ENCODE measurements around the gene TNNI3. TPM values are rescaled to one million over a fixed set of nuclear protein-coding genes. Genes with fewer than 3 reads are reported as not detected.

TNNI3 gene
- total RNA-seq, 1 donor from 2014 or later = not detected

DNA sequence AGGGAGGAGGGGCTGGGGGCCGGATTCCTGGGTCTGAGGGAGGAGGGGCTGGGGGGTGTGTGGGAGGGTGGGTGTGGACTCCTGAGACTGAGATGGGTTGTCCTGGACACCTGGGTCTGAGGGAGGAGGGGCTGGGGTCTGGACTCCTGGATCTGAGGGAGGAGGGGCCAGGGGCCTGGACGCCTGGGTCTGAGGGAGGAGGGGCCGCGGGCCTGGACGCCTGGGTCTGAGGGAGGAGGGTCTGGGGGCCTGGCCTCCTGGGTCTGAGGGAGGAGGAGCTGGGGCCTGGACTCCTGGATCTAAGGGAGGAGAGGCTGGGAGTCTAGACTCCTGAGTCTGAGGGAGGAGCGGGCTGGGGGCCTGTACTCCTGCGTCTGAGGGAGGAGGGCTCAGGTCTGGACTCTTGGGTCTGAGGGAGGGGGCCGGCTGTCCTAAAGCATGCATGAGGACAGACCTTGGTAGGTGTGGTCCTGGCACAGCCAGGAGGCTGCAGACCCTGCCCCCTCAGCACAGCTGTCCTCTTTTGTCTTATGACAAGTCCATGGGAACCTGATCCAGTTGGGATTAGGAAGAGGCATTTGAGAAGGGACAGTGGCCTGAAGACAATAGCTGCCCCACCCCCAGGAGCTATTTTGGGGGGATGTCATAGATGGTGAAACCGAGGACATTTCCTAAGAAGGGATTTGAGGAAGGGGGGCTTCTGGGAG is 9.8 kb downstream of the TNNI3 start:
- no peak for DNase-seq (ENCODE audit: low read depth, low spot score)

DNA sequence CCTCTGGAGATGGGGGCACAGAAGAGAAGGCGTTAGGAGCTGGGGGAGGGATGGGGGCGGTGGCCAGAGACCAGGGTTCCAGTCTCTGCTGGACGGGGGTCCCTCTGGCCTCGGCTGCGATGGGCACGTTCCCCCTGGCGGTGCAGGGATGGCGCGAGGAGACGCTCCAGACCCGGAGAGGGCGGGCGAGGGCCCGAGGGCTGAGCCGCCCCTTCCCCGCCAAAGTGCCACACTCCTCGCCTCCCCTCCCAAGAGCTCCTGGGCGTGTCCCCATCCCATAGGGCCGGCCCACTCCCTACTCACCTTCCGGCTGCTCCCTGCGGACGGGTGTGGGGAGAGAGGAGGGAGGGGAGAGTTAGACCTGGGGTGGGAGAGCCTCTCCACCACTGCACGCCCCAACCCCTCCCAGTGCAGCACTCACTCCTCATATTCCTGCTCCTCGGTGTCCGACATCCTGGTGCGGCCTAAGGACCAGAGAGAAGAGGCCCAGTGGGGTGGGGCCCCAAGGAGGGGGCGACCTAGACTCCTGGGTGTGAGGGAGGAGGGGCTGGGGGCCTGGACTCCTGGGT is 10.7 kb downstream of the TNNI3 start:
- DNase-seq (ENCODE audit: low read depth, low spot score) = no peak

DNA sequence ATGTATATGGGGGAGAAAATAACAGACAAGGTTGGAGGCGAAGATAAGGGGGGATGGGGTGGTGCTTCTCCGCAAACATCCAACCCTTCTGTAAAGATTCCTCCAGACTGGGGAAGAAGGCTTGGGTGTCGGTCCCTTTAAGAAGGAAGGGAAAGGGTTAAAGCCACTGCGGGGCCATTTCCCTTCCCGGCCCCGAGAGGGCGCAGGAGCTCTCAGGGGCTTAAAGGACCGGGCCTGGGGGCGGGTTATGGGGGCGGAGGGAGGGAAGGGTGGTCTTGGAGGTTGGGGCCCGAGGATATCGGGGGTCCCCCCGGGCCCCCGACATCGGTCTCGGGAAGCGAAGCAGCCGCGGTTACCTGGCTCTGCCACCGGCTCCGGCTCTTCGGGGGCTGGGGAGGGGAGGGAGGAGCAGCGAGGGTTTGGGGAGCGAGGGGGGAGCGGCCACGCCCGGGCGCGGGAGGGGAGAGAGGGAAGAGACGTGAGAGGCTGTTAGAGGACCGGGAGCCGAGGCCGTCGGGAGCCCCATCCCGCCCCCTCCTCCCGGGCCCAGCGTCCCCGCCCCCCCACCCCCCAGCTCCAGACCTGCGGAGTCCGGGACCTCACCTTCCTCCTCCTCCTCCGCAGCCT is 11.3 kb downstream of the TNNI3 start:
- no peak for DNase-seq (ENCODE audit: low read depth, low spot score)

DNA sequence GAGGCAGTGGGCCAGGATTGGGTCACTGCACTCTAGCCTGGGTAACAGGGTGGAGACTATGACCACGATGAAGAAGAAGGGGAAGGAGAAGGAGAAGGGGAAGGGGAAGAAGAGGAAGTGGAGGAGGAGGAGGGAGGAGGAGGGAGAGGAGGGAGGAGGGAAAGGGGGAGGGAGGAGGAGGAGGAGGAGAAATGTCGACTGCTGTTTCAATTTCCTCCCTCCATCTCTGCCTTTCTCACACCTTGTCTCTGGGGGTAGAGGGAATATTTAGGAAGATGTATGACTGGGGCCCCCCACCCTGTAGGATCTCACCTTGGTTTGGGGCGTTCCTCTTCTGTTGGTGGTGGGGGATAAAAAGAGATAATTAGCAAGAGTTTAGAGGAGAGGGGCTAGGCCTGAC is 12.3 kb downstream of the TNNI3 start:
- DNase-seq (ENCODE audit: low read depth, low spot score) = no peak

- DNase-seq (ENCODE audit: low read depth, low spot score) = no peak
These were observed 15.8 kb downstream of the TNNI3 start for GRCh38 chr19:55141696-55142095.

DNA sequence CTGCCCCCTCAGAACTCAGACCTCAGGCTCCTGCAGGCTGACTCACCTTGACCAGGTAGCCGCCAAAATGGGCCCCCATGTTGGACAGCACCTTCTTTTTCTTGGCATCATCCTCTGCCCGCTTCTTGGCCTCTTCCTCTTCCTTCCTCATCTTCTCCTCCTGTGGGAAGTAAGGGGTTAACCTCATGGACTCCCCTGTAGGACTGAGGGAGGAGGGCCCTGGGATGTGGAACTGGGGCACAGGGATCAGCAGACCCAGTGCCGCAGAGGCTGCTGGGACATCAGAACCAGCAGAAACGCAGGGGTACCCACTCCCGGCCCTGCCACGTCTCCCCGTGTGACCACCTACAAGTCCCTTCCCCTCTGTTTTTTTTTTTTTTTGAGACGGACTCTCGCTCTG is 19.6 kb downstream of the TNNI3 start:
- no peak for DNase-seq (ENCODE audit: low read depth, low spot score)

DNA sequence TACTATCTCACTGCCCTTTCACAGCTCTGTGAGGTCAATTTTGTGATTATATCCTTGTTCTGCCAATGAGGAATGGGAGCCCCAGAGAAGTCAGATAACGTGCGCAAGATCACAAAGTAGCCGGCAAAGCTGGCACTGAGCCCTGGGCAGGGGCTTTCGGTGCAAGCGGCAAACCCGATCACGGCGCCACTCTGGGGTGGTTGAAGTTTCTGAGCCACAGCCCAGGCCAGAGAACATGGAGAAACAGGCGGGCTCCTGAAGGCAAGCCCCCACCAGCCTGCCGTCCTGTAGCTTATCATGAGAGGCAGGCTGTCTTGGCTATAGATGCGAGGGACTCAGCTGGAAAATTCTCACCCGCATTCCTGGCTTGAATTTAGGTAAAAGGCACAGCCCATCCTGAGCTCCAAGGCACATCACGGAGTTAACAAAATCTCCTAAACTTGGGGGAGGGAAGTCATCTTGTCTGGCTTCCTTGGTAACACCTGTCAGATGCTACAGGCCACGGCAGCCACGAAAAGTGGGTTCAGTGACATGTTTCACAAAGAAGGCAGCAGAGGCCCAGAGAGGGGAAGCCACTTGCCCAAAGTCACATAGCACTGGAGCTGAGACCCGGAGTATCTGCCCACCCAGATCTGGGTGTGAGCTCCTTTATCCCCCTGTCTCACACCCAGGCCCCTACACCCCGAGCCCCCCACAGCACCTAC is 21.0 kb downstream of the TNNI3 start:
- DNase-seq (ENCODE audit: low read depth, low spot score) = no peak

DNA sequence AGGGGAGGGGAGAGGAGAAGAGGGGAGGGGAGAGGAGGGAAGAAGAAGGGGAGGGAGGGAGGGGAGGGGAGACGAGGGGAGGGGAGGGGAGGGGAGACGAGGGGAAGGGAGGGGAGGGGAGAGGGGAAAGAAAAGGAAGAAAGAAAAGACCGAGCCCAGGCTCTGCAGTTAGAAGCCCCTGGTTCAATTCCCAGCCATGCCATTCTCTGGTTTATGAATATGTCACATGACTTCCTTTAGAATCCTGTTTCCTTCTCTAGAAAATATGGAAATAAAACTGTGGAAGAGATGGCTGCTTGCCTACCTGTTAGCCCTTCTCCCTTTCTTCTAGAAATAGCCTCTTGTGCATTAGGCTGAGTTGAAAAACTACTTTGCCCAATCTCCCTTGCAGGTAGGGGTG is 22.8 kb downstream of the TNNI3 start:
- DNase-seq (ENCODE audit: low read depth, low spot score) = no peak

GRCh38 chr19:55133639-55134444 is 23.7 kb downstream of the TNNI3 start:
- DNase-seq (ENCODE audit: low read depth, low spot score) = no peak

- no peak for DNase-seq (ENCODE audit: low read depth, low spot score)
These were observed 24.9 kb downstream of the TNNI3 start for GRCh38 chr19:55132453-55133129.

DNA sequence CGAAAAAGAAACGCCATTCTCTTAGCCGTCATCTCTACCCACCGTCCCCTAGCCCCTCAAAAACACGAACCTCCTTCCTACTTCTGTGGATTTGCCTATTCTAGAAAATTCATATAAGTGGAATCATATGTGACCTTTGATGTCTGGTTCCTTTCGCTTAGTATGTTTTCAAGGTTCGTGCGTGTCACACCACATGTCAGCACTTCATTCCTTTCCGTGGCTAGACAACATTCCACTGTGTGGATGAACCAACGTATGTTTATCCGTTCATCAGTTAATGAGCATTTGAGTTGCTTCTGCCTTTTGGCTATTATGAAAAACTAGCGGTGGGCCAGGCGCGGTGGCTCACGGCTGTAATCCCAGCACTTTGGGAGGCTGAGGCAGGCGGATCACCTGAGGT is 26.1 kb downstream of the TNNI3 start:
- DNase-seq (ENCODE audit: low read depth, low spot score) = no peak

DNA sequence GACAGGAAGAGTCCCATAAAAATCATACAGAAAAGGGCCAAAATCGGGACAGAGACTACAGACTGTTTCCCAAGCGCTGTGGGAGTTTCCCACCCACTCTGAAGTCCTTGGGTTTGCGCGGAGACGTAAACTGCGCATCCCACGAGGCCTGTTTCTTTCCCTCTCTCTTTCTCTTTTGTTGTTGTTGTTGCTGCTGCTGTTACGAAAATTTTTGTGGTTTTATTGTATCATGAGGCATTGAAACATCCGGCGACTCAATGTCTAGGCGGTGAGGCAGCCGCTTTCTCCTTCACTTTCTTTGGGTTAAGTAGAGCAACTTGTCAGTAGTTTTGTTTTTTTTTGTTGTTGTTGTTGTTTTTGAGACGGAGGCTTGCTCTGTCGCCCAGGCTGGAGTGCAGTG is 38.5 kb downstream of the TNNI3 start:
- DNase-seq (ENCODE audit: low read depth, low spot score) = no peak

- DNase-seq (ENCODE audit: low read depth, low spot score) = no peak
These were observed 39.0 kb downstream of the TNNI3 start for GRCh38 chr19:55118401-55118991.

GRCh38 chr19:55117663-55118391 is 39.7 kb downstream of the TNNI3 start:
- DNase-seq (ENCODE audit: low read depth, low spot score) = peak; percentile 97

- DNase-seq (ENCODE audit: low read depth, low spot score) = no peak
These were observed 40.5 kb downstream of the TNNI3 start, which contains the start of gene PPP1R12C for GRCh38 chr19:55116859-55117662. Gene PPP1R12C, minus strand, starts transcription at chr19:55117637. Its CDS starts 94 bp downstream, at chr19:55117543.

DNA sequence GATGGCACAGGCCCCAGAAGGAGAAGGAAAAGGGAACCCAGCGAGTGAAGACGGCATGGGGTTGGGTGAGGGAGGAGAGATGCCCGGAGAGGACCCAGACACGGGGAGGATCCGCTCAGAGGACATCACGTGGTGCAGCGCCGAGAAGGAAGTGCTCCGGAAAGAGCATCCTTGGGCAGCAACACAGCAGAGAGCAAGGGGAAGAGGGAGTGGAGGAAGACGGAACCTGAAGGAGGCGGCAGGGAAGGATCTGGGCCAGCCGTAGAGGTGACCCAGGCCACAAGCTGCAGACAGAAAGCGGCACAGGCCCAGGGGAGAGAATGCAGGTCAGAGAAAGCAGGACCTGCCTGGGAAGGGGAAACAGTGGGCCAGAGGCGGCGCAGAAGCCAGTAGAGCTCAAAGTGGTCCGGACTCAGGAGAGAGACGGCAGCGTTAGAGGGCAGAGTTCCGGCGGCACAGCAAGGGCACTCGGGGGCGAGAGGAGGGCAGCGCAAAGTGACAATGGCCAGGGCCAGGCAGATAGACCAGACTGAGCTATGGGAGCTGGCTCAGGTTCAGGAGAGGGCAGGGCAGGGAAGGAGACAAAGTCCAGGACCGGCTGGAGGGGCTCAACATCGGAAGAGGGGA is 41.2 kb downstream of the TNNI3 start:
- no peak for DNase-seq (ENCODE audit: low read depth, low spot score)

DNA sequence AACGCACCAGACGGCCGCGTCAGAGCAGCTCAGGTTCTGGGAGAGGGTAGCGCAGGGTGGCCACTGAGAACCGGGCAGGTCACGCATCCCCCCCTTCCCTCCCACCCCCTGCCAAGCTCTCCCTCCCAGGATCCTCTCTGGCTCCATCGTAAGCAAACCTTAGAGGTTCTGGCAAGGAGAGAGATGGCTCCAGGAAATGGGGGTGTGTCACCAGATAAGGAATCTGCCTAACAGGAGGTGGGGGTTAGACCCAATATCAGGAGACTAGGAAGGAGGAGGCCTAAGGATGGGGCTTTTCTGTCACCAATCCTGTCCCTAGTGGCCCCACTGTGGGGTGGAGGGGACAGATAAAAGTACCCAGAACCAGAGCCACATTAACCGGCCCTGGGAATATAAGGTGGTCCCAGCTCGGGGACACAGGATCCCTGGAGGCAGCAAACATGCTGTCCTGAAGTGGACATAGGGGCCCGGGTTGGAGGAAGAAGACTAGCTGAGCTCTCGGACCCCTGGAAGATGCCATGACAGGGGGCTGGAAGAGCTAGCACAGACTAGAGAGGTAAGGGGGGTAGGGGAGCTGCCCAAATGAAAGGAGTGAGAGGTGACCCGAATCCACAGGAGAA is 42.0 kb downstream of the TNNI3 start:
- DNase-seq (ENCODE audit: low read depth, low spot score) = no peak

DNA sequence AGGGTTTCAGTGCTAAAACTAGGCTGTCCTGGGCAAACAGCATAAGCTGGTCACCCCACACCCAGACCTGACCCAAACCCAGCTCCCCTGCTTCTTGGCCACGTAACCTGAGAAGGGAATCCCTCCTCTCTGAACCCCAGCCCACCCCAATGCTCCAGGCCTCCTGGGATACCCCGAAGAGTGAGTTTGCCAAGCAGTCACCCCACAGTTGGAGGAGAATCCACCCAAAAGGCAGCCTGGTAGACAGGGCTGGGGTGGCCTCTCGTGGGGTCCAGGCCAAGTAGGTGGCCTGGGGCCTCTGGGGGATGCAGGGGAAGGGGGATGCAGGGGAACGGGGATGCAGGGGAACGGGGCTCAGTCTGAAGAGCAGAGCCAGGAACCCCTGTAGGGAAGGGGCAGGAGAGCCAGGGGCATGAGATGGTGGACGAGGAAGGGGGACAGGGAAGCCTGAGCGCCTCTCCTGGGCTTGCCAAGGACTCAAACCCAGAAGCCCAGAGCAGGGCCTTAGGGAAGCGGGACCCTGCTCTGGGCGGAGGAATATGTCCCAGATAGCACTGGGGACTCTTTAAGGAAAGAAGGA is 42.9 kb downstream of the TNNI3 start:
- DNase-seq (ENCODE audit: low read depth, low spot score) = no peak

All from pulmonary artery endothelial cell (primary cell).